ENCODE data around the gene MAN1C1. TPM values are rescaled to one million over a fixed set of nuclear protein-coding genes. Genes with fewer than 3 reads are reported as not detected.

Gene MAN1C1
- polyA plus RNA-seq, 1 donor from 2014 or later = 1.3 TPM

DNA sequence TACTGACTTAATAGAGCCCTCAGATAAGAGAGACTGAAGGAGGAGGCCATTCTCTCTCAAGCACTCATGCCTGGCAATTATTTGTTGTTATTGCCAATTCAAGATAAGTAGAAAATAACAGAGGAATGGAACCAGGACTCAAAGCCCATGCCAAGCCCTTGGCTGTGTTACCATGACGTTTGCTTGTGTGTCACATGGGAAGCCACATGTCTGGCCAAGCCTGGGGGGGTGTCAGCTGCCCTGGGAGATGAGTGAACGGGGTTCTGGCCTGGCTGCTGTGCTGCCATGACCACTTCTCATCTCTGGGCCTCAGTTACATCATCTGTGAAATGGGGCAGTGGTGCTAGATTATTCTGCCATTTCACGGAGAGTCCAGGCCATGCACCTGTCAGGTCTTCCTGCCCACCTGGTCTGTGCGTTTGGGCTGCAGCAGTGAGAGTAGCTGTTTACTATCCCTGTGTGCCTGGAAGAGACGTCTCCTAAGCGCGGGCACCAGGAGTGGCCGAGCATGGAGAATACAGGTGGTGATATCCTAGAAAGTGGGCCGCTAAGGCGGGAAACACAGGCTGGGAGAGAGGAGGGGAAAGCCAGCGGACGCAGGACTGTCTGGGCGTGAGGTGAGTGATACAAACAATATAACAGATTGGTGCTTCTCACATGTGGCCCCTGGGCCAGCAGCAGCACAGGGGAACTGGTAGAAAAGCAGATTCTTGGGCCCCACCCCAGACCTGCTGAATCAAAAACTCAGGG lies 67.8 kb downstream of the MAN1C1 start:
- no peak overlapping the region for H3K27ac ChIP-seq (ENCODE audit: low read length)
- TF ChIP-seq POLR2AphosphoS5 (IDR thresholded peaks at IDR 0.05) (peak; percentile 17), TAF1 (IDR thresholded peaks at IDR 0.05; ENCODE audit: low read depth) (no peak), EZH2 (IDR thresholded peaks at IDR 0.05; ENCODE audit: borderline replicate concordance, insufficient read depth, low read length, poor library complexity, severe bottlenecking) (no peak), SMC3 (conservative IDR thresholded peaks at IDR 0.05; ENCODE audit: poor library complexity) (no peak)
- no peak overlapping the region for H3K4me2 ChIP-seq (ENCODE audit: low read length)

GRCh38 chr1:25685211-25685750 lies 68.7 kb downstream of the MAN1C1 start:
- TF ChIP-seq RAD21 (conservative IDR thresholded peaks at IDR 0.05) (no peak), POLR2AphosphoS5 (IDR thresholded peaks at IDR 0.05) (no peak), TAF1 (IDR thresholded peaks at IDR 0.05; ENCODE audit: low read depth) (no peak), EP300 (conservative IDR thresholded peaks at IDR 0.05; ENCODE audit: poor library complexity, severe bottlenecking) (no peak), MXI1 (conservative IDR thresholded peaks at IDR 0.05; ENCODE audit: poor library complexity, severe bottlenecking) (no peak)
- TF ChIP-seq, protein P1, sequence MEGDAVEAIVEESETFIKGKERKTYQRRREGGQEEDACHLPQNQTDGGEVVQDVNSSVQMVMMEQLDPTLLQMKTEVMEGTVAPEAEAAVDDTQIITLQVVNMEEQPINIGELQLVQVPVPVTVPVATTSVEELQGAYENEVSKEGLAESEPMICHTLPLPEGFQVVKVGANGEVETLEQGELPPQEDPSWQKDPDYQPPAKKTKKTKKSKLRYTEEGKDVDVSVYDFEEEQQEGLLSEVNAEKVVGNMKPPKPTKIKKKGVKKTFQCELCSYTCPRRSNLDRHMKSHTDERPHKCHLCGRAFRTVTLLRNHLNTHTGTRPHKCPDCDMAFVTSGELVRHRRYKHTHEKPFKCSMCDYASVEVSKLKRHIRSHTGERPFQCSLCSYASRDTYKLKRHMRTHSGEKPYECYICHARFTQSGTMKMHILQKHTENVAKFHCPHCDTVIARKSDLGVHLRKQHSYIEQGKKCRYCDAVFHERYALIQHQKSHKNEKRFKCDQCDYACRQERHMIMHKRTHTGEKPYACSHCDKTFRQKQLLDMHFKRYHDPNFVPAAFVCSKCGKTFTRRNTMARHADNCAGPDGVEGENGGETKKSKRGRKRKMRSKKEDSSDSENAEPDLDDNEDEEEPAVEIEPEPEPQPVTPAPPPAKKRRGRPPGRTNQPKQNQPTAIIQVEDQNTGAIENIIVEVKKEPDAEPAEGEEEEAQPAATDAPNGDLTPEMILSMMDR (IDR thresholded peaks at IDR 0.05; ENCODE audit: poor library complexity, severe bottlenecking) = no peak
- TF ChIP-seq, protein P2, sequence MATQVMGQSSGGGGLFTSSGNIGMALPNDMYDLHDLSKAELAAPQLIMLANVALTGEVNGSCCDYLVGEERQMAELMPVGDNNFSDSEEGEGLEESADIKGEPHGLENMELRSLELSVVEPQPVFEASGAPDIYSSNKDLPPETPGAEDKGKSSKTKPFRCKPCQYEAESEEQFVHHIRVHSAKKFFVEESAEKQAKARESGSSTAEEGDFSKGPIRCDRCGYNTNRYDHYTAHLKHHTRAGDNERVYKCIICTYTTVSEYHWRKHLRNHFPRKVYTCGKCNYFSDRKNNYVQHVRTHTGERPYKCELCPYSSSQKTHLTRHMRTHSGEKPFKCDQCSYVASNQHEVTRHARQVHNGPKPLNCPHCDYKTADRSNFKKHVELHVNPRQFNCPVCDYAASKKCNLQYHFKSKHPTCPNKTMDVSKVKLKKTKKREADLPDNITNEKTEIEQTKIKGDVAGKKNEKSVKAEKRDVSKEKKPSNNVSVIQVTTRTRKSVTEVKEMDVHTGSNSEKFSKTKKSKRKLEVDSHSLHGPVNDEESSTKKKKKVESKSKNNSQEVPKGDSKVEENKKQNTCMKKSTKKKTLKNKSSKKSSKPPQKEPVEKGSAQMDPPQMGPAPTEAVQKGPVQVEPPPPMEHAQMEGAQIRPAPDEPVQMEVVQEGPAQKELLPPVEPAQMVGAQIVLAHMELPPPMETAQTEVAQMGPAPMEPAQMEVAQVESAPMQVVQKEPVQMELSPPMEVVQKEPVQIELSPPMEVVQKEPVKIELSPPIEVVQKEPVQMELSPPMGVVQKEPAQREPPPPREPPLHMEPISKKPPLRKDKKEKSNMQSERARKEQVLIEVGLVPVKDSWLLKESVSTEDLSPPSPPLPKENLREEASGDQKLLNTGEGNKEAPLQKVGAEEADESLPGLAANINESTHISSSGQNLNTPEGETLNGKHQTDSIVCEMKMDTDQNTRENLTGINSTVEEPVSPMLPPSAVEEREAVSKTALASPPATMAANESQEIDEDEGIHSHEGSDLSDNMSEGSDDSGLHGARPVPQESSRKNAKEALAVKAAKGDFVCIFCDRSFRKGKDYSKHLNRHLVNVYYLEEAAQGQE (IDR thresholded peaks at IDR 0.05; ENCODE audit: borderline replicate concordance) = no peak
- H3K27ac ChIP-seq (ENCODE audit: low read length) = no peak overlapping the region
- H3K9ac ChIP-seq (ENCODE audit: low read length) = no peak overlapping the region

More for the DNA sequence above, 67.8 kb downstream of the MAN1C1 start:
- H3K9me2 ChIP-seq (ENCODE audit: insufficient read depth, low read length) = no peaks in the 10 kb centered on the region
- H3K9me3 ChIP-seq (ENCODE audit: low read length) = no peaks in the 10 kb centered on the region
- H2AFZ ChIP-seq (ENCODE audit: low read depth, low read length) = no peak overlapping the region
- no peaks in the 10 kb centered on the region for H3K27me3 ChIP-seq (ENCODE audit: insufficient read depth, low read depth, low read length)
- no peaks in the 10 kb centered on the region for H3F3A ChIP-seq (ENCODE audit: insufficient read depth, low read length, poor library complexity, severe bottlenecking)
- H4K20me1 ChIP-seq (ENCODE audit: insufficient read depth) = no peaks in the 10 kb centered on the region
- no peaks in the 10 kb centered on the region for H3K36me3 ChIP-seq (ENCODE audit: insufficient read depth, low read length)
- H3K79me2 ChIP-seq (replicated peaks; ENCODE audit: insufficient read depth, low read length) = no peaks in the 10 kb centered on the region
- H3K9ac ChIP-seq (ENCODE audit: low read length) = no peak overlapping the region
- H3K4me3 ChIP-seq (ENCODE audit: low read length) = no peak overlapping the region

More at GRCh38 chr1:25685211-25685750, 68.7 kb downstream of the MAN1C1 start:
- Histone ChIP-seq H3K79me2 (replicated peaks; ENCODE audit: insufficient read depth, low read length) (no peaks in the 10 kb centered on the region), H3K4me2 (ENCODE audit: low read length) (no peak overlapping the region), H2AFZ (ENCODE audit: low read depth, low read length) (no peak overlapping the region), H3F3A (ENCODE audit: insufficient read depth, low read length, poor library complexity, severe bottlenecking) (no peaks in the 10 kb centered on the region), H4K20me1 (ENCODE audit: insufficient read depth) (no peaks in the 10 kb centered on the region), H3K9me2 (ENCODE audit: insufficient read depth, low read length) (no peaks in the 10 kb centered on the region), H3K36me3 (ENCODE audit: insufficient read depth, low read length) (no peaks in the 10 kb centered on the region), H3K9me3 (ENCODE audit: low read length) (no peaks in the 10 kb centered on the region), H3K27me3 (ENCODE audit: insufficient read depth, low read depth, low read length) (no peaks in the 10 kb centered on the region), H3K4me3 (ENCODE audit: low read length) (no peak overlapping the region)
